GM18873 (cell line): ENCODE measurements around the gene STARD3.

Experiments used
- ATAC-seq: cut with Tn5 transposase; IDR thresholded peaks from one replicate; pipeline ENCODE4 v1.9.1; 2021; ENCODE audit warnings: mild to moderate bottlenecking, moderate library complexity, moderate number of reproducible peaks; ENCODE audit not compliant: unreplicated experiment, low FRiP score

Gene STARD3

GRCh38 chr17:39618956-39619785, 17.8 kb upstream of the STARD3 start:
- no peak for ATAC-seq

GRCh38 chr17:39619786-39620101, 17.2 kb upstream of the STARD3 start:
- ATAC-seq, result no peak

- ATAC-seq, result peak; percentile 45
These were observed 15.2 kb upstream of the STARD3 start for GRCh38 chr17:39621523-39622379.

- ATAC-seq, result no peak
These were observed 14.5 kb upstream of the STARD3 start for GRCh38 chr17:39622380-39623006.

DNA sequence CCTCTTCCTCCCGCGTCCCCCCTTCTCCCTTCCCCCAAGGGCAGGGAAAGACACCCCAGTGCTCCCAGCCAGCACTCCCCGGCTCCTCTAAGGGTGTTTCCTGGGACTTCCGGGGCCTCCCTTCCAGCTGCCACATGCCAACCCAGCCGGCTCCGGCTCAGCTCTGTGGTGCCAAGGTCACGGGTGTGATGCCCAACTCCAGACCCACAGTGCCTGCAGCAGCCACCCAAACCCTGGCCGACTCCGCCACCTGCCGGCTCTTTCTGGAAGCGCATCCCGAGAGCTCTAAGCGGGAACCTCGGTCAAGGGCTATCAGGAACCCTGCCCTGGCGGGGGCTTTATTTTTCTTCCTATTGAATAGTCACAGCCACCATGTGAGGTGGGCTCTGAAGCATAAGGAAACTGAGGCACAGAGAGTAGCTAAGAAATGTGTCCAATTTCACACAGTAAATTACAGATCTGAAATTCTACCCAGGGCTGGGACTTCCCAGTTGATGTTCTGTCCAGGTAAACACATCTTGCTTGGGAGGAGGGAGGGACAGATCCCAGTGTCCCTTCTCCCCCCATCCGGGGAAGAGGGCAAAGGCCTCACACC, 13.5 kb upstream of the STARD3 start:
- ATAC-seq, result no peak

- no peak for ATAC-seq
These were observed 12.6 kb upstream of the STARD3 start for GRCh38 chr17:39624313-39624712.

- ATAC-seq, result no peak
These were observed 11.7 kb upstream of the STARD3 start for GRCh38 chr17:39625198-39625785.

- ATAC-seq, result no peak
These were observed 10.5 kb upstream of the STARD3 start, which contains the start of gene PPP1R1B for GRCh38 chr17:39626171-39627046. Gene PPP1R1B, plus strand, starts transcription at chr17:39626952. Its CDS starts 441 bp downstream, at chr17:39627393.

DNA sequence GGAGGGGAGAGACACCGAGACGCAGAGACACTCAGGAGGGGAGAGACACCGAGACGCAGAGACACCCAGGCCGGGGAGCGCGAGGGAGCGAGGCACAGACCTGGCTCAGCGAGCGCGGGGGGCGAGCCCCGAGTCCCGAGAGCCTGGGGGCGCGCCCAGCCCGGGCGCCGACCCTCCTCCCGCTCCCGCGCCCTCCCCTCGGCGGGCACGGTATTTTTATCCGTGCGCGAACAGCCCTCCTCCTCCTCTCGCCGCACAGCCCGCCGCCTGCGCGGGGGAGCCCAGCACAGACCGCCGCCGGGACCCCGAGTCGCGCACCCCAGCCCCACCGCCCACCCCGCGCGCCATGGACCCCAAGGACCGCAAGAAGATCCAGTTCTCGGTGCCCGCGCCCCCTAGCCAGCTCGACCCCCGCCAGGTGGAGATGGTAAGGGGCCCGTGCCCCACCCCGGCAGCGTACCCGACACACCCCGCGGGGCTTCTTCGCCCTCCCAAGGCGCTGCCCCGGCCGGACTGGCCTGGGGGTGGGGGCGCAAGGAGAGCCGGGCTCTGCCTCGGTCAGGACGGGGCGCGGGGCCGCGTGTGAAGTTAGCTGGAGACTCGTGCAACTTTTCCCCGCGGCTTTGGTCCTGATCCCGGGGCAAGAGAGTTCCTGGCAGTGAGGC, 9.8 kb upstream of the STARD3 start:
- no peak for ATAC-seq

GRCh38 chr17:39627712-39628516, 9.0 kb upstream of the STARD3 start:
- ATAC-seq, result no peak

GRCh38 chr17:39628655-39629493, 8.1 kb upstream of the STARD3 start:
- ATAC-seq, result no peak

- no peak for ATAC-seq
These were observed 7.5 kb upstream of the STARD3 start for GRCh38 chr17:39629494-39629880.

GRCh38 chr17:39629898-39630297, 7.0 kb upstream of the STARD3 start:
- no peak for ATAC-seq

- ATAC-seq, result no peak
These were observed 5.5 kb upstream of the STARD3 start for GRCh38 chr17:39631403-39631802.

GRCh38 chr17:39632153-39632941, 4.6 kb upstream of the STARD3 start:
- ATAC-seq, result no peak

GRCh38 chr17:39633570-39634183, 3.3 kb upstream of the STARD3 start:
- no peak for ATAC-seq
